ENCODE results near the gene MAMDC2. TPM values are rescaled to one million over a fixed set of nuclear protein-coding genes. Genes with fewer than 3 reads are reported as not detected.
A peak's percentile ranks its signal among the peaks of the same experiment; 100 is the strongest.

Gene MAMDC2
- polyA plus RNA-seq, 1 experiment: 10.4 TPM

DNA sequence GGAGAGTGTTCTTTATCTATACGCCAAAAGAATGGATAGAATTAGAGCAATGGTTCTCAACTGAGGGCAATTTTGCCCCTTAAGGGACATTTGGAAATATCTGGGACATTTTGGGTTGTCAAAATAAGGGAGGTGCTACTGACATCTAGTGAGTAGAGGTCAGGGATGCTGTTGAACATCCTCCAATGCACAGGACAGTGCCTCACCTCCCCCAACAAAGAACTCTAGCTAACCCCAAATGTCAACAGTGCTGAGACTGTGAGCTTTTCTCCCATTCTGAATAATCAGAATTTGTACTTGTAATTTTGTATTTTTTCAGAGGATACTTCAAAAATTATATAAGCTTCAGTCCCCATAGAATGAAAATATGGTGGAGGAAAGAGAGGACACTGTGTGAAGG, 206.6 kb downstream of the MAMDC2 start:
- H3K4me3 ChIP-seq (ENCODE audit: low read depth, low read length): no peak overlapping the region
- DNase-seq (ENCODE audit: low read depth, low spot score): no peak
- POLR2A ChIA-PET: no interaction called here
- H3K9me3 ChIP-seq (ENCODE audit: control insufficient read depth, insufficient read depth, low read length): no peaks in the 10 kb centered on the region
- H3K27me3 ChIP-seq (ENCODE audit: control insufficient read depth, insufficient read depth, low read length): no peaks in the 10 kb centered on the region
- no peak overlapping the region for H3K27ac ChIP-seq (ENCODE audit: low read depth, low read length)
- CTCF ChIA-PET: interaction anchor here (1.0 kb wide), 1 partner anchor 353 kb away, joined by 3 read pairs; no protein-coding TSS in a partner anchor
- TF ChIP-seq, protein P1, sequence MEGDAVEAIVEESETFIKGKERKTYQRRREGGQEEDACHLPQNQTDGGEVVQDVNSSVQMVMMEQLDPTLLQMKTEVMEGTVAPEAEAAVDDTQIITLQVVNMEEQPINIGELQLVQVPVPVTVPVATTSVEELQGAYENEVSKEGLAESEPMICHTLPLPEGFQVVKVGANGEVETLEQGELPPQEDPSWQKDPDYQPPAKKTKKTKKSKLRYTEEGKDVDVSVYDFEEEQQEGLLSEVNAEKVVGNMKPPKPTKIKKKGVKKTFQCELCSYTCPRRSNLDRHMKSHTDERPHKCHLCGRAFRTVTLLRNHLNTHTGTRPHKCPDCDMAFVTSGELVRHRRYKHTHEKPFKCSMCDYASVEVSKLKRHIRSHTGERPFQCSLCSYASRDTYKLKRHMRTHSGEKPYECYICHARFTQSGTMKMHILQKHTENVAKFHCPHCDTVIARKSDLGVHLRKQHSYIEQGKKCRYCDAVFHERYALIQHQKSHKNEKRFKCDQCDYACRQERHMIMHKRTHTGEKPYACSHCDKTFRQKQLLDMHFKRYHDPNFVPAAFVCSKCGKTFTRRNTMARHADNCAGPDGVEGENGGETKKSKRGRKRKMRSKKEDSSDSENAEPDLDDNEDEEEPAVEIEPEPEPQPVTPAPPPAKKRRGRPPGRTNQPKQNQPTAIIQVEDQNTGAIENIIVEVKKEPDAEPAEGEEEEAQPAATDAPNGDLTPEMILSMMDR (IDR thresholded peaks at IDR 0.05; ENCODE audit: low read depth, low read length): no peak

DNA sequence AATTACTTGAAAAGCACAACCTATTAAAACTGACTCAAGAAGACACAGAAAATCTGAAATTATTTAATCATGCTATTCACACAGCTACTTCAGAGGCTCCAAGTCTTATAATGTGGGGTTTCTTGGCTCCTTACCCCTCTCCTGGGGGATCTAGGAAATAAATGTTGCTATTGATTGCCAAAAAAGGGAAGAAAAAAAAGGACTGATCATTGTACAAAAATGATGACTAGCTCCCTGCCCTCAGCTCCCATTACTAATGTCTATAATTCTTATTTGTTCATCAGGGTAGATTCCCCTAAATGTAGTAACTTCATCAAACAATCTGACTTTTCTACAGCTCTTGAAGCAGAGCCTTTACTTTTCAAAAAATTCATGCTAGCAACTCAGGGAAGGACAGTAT, 211.8 kb downstream of the MAMDC2 start:
- TF ChIP-seq, protein P1 (IDR thresholded peaks at IDR 0.05; ENCODE audit: low read depth, low read length): no peak
- no peak for DNase-seq (ENCODE audit: low read depth, low spot score)
- ChIA-PET POLR2A (interaction anchor here (0.5 kb wide), 1 partner anchor 22 kb away, joined by 4 read pairs; no protein-coding TSS in a partner anchor), CTCF (interaction anchor here (0.9 to 1.4 kb wide), 4 partner anchors 26 to 347 kb away, joined by 3 to 7 read pairs (median 4); no protein-coding TSS in a partner anchor)
- H3K4me3 ChIP-seq (ENCODE audit: low read depth, low read length): peak overlapping the region; percentile 50
- no peaks in the 10 kb centered on the region for H3K27me3 ChIP-seq (ENCODE audit: control insufficient read depth, insufficient read depth, low read length)
- peaks cover 5% of the 10 kb centered on the region; the same call in 1 of the 2 replicates for H3K9me3 ChIP-seq (ENCODE audit: control insufficient read depth, insufficient read depth, low read length)
- peak overlapping the region; percentile 80 for H3K27ac ChIP-seq (ENCODE audit: low read depth, low read length)

DNA sequence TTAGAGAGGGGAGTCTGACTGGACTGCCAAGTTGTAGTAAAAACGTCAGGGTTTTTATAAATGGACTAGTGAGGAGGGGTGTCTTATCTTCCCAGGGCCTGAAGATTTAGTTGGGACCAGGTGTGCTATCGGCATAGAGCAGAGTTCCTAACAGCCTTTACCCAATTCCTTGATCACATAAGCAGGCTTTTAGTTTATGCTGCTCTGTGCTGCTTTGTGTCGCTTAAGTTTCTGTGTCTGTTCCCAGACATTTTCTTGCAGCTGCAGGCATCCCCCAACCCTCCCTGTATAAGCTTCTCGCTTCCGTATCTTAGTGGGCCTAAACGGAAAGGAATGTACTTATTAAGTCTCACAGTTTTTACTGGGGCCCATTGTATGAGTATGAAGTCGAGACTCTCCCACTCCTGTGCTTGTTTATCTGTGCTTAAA, 212.5 kb downstream of the MAMDC2 start:
- H3K9me3 ChIP-seq (ENCODE audit: control insufficient read depth, insufficient read depth, low read length): peaks cover 5% of the 10 kb centered on the region; the same call in 1 of the 2 replicates
- peak overlapping the region; percentile 50 for H3K4me3 ChIP-seq (ENCODE audit: low read depth, low read length)
- peak; percentile 61 for DNase-seq (ENCODE audit: low read depth, low spot score)
- ChIA-PET POLR2A (interaction anchor here (0.6 to 1.0 kb wide), 3 partner anchors 15 to 496 kb away, joined by 3 to 5 read pairs (median 4); no protein-coding TSS in a partner anchor), CTCF (interaction anchor here (0.6 to 1.4 kb wide), 4 partner anchors 26 to 346 kb away, joined by 3 to 7 read pairs (median 4); no protein-coding TSS in a partner anchor)
- peak overlapping the region; percentile 80 for H3K27ac ChIP-seq (ENCODE audit: low read depth, low read length)
- H3K27me3 ChIP-seq (ENCODE audit: control insufficient read depth, insufficient read depth, low read length): no peaks in the 10 kb centered on the region
- TF ChIP-seq, protein P1 (IDR thresholded peaks at IDR 0.05; ENCODE audit: low read depth, low read length): no peak

DNA sequence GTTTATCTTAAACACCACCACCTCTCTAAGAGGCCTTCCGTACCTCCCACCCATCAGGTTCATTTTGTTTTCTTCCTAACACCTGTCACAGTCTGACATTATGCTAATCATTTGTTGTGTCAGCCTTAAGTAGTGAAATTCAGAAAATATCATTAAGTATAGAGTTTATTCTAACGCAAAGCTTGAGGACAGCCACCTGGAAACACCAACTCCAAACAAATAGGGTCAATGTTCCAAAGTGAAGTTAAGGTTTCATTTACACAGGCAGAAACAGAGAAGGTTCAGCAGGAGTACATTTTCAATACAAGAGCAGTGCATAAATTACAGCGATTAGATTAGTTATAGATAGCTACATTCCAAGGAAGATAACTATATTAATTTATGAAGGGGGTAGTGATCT, 213.9 kb downstream of the MAMDC2 start:
- Histone ChIP-seq H3K4me3 (ENCODE audit: low read depth, low read length) (peak overlapping the region; percentile 85), H3K27ac (ENCODE audit: low read depth, low read length) (no peak overlapping the region), H3K27me3 (ENCODE audit: control insufficient read depth, insufficient read depth, low read length) (no peaks in the 10 kb centered on the region), H3K9me3 (ENCODE audit: control insufficient read depth, insufficient read depth, low read length) (peaks cover 5% of the 10 kb centered on the region; the same call in 1 of the 2 replicates)
- DNase-seq (ENCODE audit: low read depth, low spot score): no peak
- TF ChIP-seq, protein P1 (IDR thresholded peaks at IDR 0.05; ENCODE audit: low read depth, low read length): no peak
- POLR2A ChIA-PET: no interaction called here
- CTCF ChIA-PET: interaction anchor here (1.1 to 1.3 kb wide), 2 partner anchors 146 to 345 kb away, joined by 3 to 6 read pairs; no protein-coding TSS in a partner anchor

DNA sequence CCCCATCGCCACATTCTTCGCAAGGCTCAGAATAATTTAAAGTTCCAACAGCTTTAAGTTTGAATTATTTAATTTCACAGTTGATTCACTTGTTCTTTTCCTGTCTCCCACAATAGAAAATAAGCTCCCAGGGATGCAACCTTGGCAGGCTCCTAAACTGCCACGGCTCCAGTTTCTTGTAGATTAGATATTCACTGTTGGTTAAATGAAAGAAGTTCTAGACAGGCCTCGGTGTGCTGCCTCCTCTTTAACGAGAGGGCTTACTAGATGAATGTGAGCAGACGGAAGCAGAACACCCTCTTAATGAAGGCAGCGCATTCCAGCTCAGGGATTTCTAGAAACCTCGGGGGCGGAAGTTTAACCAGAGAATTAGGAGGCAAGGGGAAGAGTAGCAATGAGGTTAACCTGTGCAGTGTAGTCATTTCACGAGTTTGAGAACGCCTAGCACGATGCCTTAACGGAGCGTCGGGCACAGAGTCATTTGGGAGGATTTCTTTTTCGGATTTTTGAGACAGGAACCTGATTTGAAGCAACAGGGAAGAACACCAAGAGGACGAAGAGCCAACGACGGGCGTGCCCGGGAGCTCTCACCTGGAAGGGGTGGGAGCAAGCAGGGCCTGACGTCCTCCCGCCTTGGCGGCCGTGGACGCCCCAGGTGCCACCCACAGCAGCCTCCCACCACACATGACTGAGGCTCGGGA, 214.5 kb downstream of the MAMDC2 start:
- Histone ChIP-seq H3K27ac (ENCODE audit: low read depth, low read length) (peak overlapping the region; percentile 98), H3K27me3 (ENCODE audit: control insufficient read depth, insufficient read depth, low read length) (no peaks in the 10 kb centered on the region), H3K4me3 (ENCODE audit: low read depth, low read length) (peak overlapping the region; percentile 85), H3K9me3 (ENCODE audit: control insufficient read depth, insufficient read depth, low read length) (peaks cover 5% of the 10 kb centered on the region; the same call in 1 of the 2 replicates)
- ChIA-PET POLR2A (interaction anchor here (0.7 kb wide), 1 partner anchor 10 kb away, joined by 3 read pairs; no protein-coding TSS in a partner anchor), CTCF (interaction anchor here (1.3 kb wide), 1 partner anchor 344 kb away, joined by 6 read pairs; no protein-coding TSS in a partner anchor)
- TF ChIP-seq, protein P1 (IDR thresholded peaks at IDR 0.05; ENCODE audit: low read depth, low read length): no peak
- peak; percentile 18 for DNase-seq (ENCODE audit: low read depth, low spot score)
